ENCODE data around the gene FOXL1. TPM values are rescaled to one million over a fixed set of nuclear protein-coding genes. Genes with fewer than 3 reads are reported as not detected.
A peak's percentile ranks its signal among the peaks of the same experiment; 100 is the strongest.

The FOXL1 gene
- polyA plus RNA-seq, 2 of the 4 experiments (the other 2 are of a cell fraction), result 0.48 to 0.70 TPM

- no peaks in the 10 kb centered on the region for H3K9me3 ChIP-seq
- no peak for DNase-seq (ENCODE audit: low read depth in 1 of 2, low spot score in 1 of 2)
- FAIRE-seq, result no peak
- peaks cover 14% of the 10 kb centered on the region; the same call in 2 of the 3 replicates for H3K4me1 ChIP-seq
- H3K4me2 ChIP-seq, result 0 out of 3 replicates have a peak overlapping the region, but pooled peaks have one; percentile 15
- CTCF ChIA-PET, result no interaction called here
- TF ChIP-seq RFX5 (IDR thresholded peaks at IDR 0.05), result no peak
- peak overlapping the region in 1 of 2 experiments; percentile 23; a peak in 1 of 6 replicates for H3K27ac ChIP-seq
- POLR2A ChIA-PET, result no interaction called here
- WGBS (ENCODE audit: missing lambda C conversion rate), result 13% methylated on average over 2 of the region's 2 CpGs
- H3K4me3 ChIP-seq, result no peak overlapping the region
- peak in 1 of 2 experiments; percentile 61; a peak in 3 of 6 replicates for ATAC-seq
Observed at GRCh38 chr16:86608301-86608747, 30.0 kb downstream of the FOXL1 start.

DNA sequence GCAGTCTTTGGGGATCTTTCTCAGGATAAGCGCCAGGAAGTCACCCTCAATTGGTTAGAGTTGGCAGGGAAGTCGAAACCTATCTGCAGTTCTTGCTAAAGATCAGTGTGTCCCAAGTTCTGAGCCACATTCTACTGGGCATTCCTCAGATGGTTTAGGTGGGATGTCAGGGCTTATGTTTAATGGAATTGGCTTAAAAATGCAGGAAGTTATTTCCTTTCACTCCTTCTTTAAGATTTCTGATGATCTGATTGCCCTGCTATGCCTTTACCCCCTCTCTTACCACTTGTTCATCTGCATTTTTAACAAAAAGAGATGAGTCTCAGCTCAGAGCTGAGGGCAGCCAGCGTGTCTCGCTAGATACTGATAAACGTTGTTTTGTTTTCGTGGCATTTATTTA is 30.8 kb downstream of the FOXL1 start:
- peak overlapping the region in 1 of 2 experiments; percentile 20; a peak in 2 of 6 replicates for H3K27ac ChIP-seq
- H3K9me3 ChIP-seq, result no peaks in the 10 kb centered on the region
- CTCF ChIA-PET, result no interaction called here
- 65% methylated on average over 6 of the region's 6 CpGs for WGBS (ENCODE audit: missing lambda C conversion rate)
- H3K4me1 ChIP-seq, result peaks cover 14% of the 10 kb centered on the region; the same call in 2 of the 3 replicates
- H3K4me3 ChIP-seq, result no peak overlapping the region
- peak in 1 of 2 experiments; percentile 30 for DNase-seq (ENCODE audit: low read depth in 1 of 2, low spot score in 1 of 2)
- TF ChIP-seq PHF8 (IDR thresholded peaks at IDR 0.05; ENCODE audit: borderline replicate concordance, low read depth) (no peak), HMGXB4 (CRISPR knock-in tag; IDR thresholded peaks at IDR 0.05; ENCODE audit: borderline replicate concordance) (no peak), RNF2 (IDR thresholded peaks at IDR 0.05; ENCODE audit: borderline replicate concordance, low read depth) (no peak), HEYL (CRISPR knock-in tag; IDR thresholded peaks at IDR 0.05) (no peak), ZC3H11A (IDR thresholded peaks at IDR 0.05) (no peak), HOXB5 (CRISPR knock-in tag; IDR thresholded peaks at IDR 0.05) (no peak), HOXB13 (CRISPR knock-in tag; IDR thresholded peaks at IDR 0.05; ENCODE audit: low read depth) (no peak), KDM5A (IDR thresholded peaks at IDR 0.05) (no peak), EHMT2 (IDR thresholded peaks at IDR 0.05; ENCODE audit: low read depth) (no peak)
- TF ChIP-seq, protein P1, sequence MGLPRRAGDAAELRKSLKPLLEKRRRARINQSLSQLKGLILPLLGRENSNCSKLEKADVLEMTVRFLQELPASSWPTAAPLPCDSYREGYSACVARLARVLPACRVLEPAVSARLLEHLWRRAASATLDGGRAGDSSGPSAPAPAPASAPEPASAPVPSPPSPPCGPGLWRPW (IDR thresholded peaks at IDR 0.05), result no peak
- peak overlapping the region; percentile 15; the same call in 1 of the 3 replicates for H3K4me2 ChIP-seq
- POLR2A ChIA-PET, result no interaction called here
- no peak for FAIRE-seq
- ATAC-seq, result peak in 1 of 2 experiments; percentile 54; a peak in 3 of 6 replicates

DNA sequence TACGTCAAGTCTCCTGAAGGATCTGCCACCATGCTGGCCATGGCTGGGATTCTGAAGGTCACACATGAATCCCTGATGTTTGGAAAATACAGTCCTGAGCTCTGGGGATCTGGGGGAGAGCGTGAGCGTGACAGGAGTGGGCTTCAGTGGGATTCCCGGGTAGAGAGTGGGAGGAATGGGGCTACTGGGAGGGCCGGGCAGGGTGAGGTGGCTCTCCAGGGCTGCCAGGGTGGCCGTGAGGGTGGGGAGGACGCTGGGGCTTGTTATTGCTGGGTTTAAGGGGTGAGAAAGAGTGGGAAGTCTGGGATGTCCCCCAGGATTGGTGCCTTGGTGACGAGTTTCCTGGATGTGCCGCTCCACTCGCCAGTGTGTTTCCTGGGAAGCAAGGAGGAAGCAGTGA is 31.3 kb downstream of the FOXL1 start:
- no peak for ATAC-seq
- no peak for DNase-seq (ENCODE audit: low read depth in 1 of 2, low spot score in 1 of 2)
- H3K9me3 ChIP-seq, result no peaks in the 10 kb centered on the region
- FAIRE-seq, result no peak
- ChIA-PET POLR2A (no interaction called here), CTCF (no interaction called here)
- TF ChIP-seq POLR2A (IDR thresholded peaks at IDR 0.05; ENCODE audit: low read length), result no peak
- TF ChIP-seq CHD2 (IDR thresholded peaks at IDR 0.05; ENCODE audit: low read length, partially characterized antibody), result no peak
- no peak for TF ChIP-seq MYC (IDR thresholded peaks at IDR 0.05; ENCODE audit: borderline replicate concordance, low read length)
- TF ChIP-seq HOXB5 (CRISPR knock-in tag; IDR thresholded peaks at IDR 0.05), result no peak
- no peak for TF ChIP-seq HMGXB4 (CRISPR knock-in tag; IDR thresholded peaks at IDR 0.05; ENCODE audit: borderline replicate concordance)
- TF ChIP-seq EHF (CRISPR knock-in tag; IDR thresholded peaks at IDR 0.05), result no peak
- TF ChIP-seq SREBF2 (IDR thresholded peaks at IDR 0.05), result no peak
- TF ChIP-seq POLR2AphosphoS2 (conservative IDR thresholded peaks at IDR 0.05; ENCODE audit: low read length), result no peak
- TF ChIP-seq FOSL2 (IDR thresholded peaks at IDR 0.05), result no peak
- no peak for TF ChIP-seq FOSL2 (CRISPR knock-in tag; IDR thresholded peaks at IDR 0.05)
- no peak for TF ChIP-seq JUNB (IDR thresholded peaks at IDR 0.05)
- H3K4me2 ChIP-seq, result no peak overlapping the region
- 85% methylated on average over 10 of the region's 10 CpGs for WGBS (ENCODE audit: missing lambda C conversion rate)
- H3K27ac ChIP-seq, result no peak overlapping the region; a peak in 1 of 6 replicates
- H3K4me1 ChIP-seq, result peaks cover 14% of the 10 kb centered on the region; the same call in 2 of the 3 replicates
- H3K4me3 ChIP-seq, result no peak overlapping the region
